ENCODE data around the gene KLK1.

DNA sequence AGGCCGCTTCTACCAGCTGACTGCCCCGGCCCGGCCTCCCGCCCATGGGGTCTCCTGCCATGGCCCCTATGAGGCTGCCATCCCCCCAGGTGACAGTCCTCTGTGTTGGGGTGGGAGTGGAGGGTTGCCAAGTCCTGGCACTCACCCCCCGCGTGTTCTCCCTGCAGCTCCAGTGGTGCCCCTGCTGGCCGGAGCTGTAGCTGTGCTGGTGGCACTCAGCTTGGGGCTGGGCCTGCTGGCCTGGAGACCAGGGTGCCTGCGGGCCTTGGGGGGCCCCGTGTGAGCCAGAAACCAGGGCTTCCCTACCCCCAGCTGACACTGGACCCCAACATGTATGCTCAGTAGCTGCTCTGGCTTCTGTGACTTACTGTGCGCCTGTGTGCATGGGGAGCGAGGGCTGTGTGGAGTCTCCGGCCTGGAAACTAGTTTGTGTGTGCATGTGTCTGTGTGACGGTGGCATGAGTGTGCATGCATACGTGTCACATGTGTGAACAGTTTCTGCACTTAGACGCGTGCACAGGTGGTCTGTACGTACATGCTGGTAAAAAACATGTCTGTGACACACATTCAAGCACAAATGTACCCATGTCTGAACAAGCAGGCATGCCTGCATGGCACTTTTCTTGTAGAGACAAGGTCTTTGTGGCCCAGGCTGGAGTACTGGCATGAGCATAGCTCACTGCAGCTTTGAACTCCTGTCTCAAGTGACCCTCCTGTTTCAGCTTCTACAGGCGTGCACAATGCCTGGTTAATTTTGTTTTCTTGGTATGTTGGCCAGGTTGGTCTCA, 28.5 kb downstream of the KLK1 start:
- TF ChIP-seq POLR2AphosphoS5 (IDR thresholded peaks at IDR 0.05) (no peak), EZH2 (IDR thresholded peaks at IDR 0.05; ENCODE audit: borderline replicate concordance, insufficient read depth, low read length, poor library complexity, severe bottlenecking) (no peak), EP300 (conservative IDR thresholded peaks at IDR 0.05; ENCODE audit: poor library complexity, severe bottlenecking) (no peak), RAD21 (conservative IDR thresholded peaks at IDR 0.05) (no peak), SMC3 (conservative IDR thresholded peaks at IDR 0.05; ENCODE audit: poor library complexity) (no peak), MXI1 (conservative IDR thresholded peaks at IDR 0.05; ENCODE audit: poor library complexity, severe bottlenecking) (no peak), TAF1 (IDR thresholded peaks at IDR 0.05; ENCODE audit: low read depth) (no peak)
- TF ChIP-seq, protein P1, sequence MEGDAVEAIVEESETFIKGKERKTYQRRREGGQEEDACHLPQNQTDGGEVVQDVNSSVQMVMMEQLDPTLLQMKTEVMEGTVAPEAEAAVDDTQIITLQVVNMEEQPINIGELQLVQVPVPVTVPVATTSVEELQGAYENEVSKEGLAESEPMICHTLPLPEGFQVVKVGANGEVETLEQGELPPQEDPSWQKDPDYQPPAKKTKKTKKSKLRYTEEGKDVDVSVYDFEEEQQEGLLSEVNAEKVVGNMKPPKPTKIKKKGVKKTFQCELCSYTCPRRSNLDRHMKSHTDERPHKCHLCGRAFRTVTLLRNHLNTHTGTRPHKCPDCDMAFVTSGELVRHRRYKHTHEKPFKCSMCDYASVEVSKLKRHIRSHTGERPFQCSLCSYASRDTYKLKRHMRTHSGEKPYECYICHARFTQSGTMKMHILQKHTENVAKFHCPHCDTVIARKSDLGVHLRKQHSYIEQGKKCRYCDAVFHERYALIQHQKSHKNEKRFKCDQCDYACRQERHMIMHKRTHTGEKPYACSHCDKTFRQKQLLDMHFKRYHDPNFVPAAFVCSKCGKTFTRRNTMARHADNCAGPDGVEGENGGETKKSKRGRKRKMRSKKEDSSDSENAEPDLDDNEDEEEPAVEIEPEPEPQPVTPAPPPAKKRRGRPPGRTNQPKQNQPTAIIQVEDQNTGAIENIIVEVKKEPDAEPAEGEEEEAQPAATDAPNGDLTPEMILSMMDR (IDR thresholded peaks at IDR 0.05; ENCODE audit: poor library complexity, severe bottlenecking), result no peak

Data from neural cell (in vitro differentiated cells).